IPS-18a (cell line): ENCODE results near the gene RHOF.

ENCODE experiments used
- H3K27ac ChIP-seq: one replicate; pipeline ENCODE4 v1.5.1; 2013; ENCODE audit warnings: low read length
- H3K27me3 ChIP-seq: one replicate; pipeline ENCODE4 v1.6.1; 2013; ENCODE audit warnings: mild to moderate bottlenecking, low read length; ENCODE audit not compliant: control insufficient read depth, insufficient read depth
- H3K36me3 ChIP-seq: one replicate; pipeline ENCODE4 v1.6.1; 2013; ENCODE audit warnings: low read depth, low read length; ENCODE audit not compliant: control insufficient read depth
- H3K4me1 ChIP-seq: one replicate; pipeline ENCODE4 v1.6.1; 2013; ENCODE audit warnings: low read depth, low read length; ENCODE audit not compliant: control insufficient read depth
- H3K4me3 ChIP-seq: one replicate; pipeline ENCODE4 v1.5.1; 2013; ENCODE audit warnings: low read length
- H3K9ac ChIP-seq: one replicate; pipeline ENCODE4 v1.6.1; 2013; ENCODE audit warnings: mild to moderate bottlenecking, low read length, moderate library complexity
- H3K9me3 ChIP-seq: one replicate; pipeline ENCODE4 v1.6.1; 2013; ENCODE audit warnings: low read depth, low read length; ENCODE audit not compliant: control insufficient read depth

RHOF gene

DNA sequence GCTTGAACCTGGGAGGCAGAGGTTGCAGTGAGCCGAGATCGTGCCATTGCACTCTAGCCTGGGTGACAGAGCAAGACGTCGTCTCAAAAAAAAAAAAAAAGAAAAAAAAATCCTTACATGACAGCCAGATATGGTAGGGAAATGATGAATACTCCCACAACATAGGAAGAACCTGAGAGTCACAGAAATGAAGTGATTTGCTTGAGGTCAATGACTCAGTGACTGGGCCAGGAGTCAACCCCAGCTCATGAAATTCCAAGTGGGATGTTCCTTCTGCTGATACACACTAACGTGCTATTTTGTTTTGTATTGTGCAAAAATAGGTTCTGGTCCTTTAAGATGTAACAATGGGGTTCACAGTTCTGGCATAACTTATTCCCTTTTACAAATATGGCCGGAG, 9.0 kb downstream of the RHOF start:
- Histone ChIP-seq H3K9ac (no peak overlapping the region), H3K27ac (no peak overlapping the region), H3K4me1 (peaks cover 6% of the 10 kb centered on the region)

DNA sequence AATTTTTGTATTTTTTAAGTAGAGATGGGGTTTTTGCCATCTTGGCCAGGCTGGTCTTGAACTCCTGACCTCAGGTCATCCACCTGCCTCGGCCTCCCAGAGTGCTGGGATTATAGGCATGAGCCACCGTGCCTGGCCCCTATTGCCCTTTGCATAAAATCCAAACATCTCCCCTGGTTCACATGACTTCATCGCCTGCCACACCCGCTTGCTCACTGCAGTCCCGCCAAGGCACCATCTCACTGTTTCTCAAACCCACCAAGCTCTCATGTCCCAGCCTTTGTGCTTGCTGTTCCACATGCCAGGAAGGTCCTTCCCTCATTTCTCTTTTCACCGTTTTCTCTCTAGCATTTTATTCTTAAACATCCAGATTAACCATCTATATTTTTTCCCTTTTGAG, 9.7 kb downstream of the RHOF start:
- H3K27me3 ChIP-seq: no peaks in the 10 kb centered on the region
- H3K27ac ChIP-seq: no peak overlapping the region
- no peak overlapping the region for H3K4me3 ChIP-seq
- no peaks in the 10 kb centered on the region for H3K36me3 ChIP-seq
- H3K9ac ChIP-seq: no peak overlapping the region
- no peaks in the 10 kb centered on the region for H3K9me3 ChIP-seq
- H3K4me1 ChIP-seq: peaks cover 6% of the 10 kb centered on the region

More for the DNA sequence above, 9.0 kb downstream of the RHOF start:
- Histone ChIP-seq H3K27me3 (no peaks in the 10 kb centered on the region), H3K4me3 (no peak overlapping the region), H3K9me3 (no peaks in the 10 kb centered on the region), H3K36me3 (no peaks in the 10 kb centered on the region)

DNA sequence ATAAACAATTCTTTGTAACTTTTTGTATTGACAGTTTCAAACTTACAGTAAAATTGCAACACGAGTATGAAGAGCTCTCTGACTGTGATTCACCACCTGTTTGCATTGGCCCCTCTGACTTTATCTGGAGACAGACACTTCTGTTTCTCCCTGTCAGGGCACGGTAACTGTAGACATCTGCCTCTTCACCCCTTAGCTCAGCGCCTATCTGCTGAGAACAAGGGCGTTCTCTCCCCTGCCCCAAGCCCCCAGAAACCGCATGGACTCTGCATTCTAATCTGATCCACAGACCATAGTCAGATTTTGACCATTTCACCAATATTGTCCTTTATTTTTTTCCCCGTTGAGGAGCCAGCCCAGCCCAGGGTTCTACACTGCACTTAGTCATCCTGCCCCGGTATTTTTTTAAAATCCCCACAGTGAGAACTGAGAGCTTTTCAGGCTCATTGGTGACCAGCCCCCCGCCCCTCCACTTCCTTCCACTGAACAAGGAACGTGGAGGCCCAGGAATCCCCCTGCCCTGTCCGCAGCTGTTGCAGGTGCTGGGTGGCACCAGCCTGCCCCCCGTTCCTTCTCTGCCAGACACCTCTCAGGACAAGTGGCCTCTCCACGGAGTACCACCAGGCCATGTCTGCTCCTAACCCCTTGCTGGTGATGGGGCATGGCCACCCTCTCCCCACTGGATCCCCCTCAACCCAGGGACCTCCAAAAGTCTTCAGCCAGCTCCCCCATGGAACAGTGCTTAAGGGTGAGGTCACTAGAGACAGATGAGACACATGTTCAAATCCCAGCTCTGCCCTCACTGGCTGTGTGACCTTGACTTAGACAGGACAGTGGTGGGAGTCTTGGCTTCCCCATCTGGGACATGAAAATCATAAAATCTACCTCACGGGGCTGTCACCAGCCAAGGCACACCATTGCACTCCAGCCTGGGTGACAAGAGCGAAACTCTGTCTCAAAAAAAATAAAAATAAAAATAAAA, 11.2 kb downstream of the RHOF start:
- Histone ChIP-seq H3K36me3 (no peaks in the 10 kb centered on the region), H3K27ac (no peak overlapping the region), H3K9me3 (no peaks in the 10 kb centered on the region), H3K4me1 (peaks cover 6% of the 10 kb centered on the region), H3K9ac (no peak overlapping the region), H3K27me3 (no peaks in the 10 kb centered on the region), H3K4me3 (no peak overlapping the region)

GRCh38 chr12:121781484-121781997, 11.9 kb downstream of the RHOF start:
- no peak overlapping the region for H3K4me3 ChIP-seq
- no peaks in the 10 kb centered on the region for H3K9me3 ChIP-seq
- H3K27ac ChIP-seq: no peak overlapping the region
- peaks cover 6% of the 10 kb centered on the region for H3K4me1 ChIP-seq
- H3K9ac ChIP-seq: no peak overlapping the region
- H3K36me3 ChIP-seq: no peaks in the 10 kb centered on the region
- no peaks in the 10 kb centered on the region for H3K27me3 ChIP-seq

DNA sequence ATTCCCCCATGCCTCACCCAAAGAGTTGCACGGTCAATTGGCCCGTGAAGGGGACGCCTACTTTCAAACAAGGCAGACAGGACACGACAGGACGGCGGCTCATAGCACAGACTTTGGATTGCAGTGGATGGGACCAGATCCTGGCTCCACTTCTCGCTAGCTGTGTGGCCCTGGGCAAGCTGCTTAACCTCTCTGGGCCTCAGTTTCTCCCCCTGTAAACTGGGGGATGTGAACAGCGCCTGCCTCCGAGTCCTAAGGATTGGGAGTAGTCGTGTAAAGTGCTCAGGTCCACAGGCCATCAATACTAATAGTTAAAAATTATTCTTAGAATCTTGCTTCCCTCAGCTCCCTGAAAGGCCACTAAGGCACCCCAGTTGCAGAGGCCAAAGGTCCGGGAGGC, 13.1 kb downstream of the RHOF start:
- H3K4me3 ChIP-seq: no peak overlapping the region
- no peak overlapping the region for H3K9ac ChIP-seq
- no peaks in the 10 kb centered on the region for H3K27me3 ChIP-seq
- no peaks in the 10 kb centered on the region for H3K9me3 ChIP-seq
- no peak overlapping the region for H3K27ac ChIP-seq
- H3K4me1 ChIP-seq: peaks cover 6% of the 10 kb centered on the region
- H3K36me3 ChIP-seq: no peaks in the 10 kb centered on the region

GRCh38 chr12:121779422-121779895, 14.0 kb downstream of the RHOF start:
- Histone ChIP-seq H3K4me3 (no peak overlapping the region), H3K9ac (no peak overlapping the region), H3K27me3 (no peaks in the 10 kb centered on the region), H3K9me3 (no peaks in the 10 kb centered on the region), H3K27ac (no peak overlapping the region), H3K4me1 (peaks cover 6% of the 10 kb centered on the region), H3K36me3 (no peaks in the 10 kb centered on the region)

DNA sequence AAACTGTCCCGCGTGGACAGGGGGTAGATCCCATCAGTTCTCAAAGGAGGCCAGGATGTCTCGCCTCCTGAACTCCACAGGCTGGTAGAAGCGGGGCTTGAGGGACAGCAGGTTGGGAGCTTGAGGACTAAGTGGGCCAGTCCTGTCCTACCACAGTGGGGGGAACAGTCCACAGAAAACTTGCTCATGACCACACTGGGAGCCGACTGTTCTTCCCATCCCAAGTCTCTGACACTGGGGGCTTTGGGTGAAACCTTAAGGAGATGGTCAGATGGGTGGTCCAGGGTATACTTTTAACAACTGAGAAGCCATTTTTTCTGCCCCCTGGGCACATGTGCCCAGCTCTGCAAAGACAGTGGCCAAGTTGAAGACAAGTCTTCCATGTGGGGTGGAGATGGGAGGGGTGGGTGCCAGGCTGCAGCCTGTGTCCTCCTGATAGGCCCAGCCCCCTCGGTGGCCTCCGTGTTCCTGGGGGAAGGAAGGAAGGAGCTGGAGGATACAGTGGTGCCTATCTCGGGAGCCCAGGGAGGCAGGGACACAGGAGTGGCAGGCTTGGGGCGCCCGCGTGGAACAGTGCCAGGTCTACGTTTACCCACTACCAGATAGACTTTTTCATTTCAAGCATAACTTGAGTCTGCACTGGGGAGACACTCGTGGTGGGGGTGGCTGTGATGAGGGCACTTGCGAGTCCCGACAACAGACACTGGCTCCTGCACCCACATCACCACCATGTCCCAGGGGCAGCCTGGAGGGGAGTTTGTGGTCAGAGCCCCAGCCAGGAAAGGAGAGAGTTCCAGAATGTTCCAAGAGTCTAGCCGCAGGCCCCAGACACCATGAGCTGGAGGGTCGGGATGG, 14.7 kb downstream of the RHOF start:
- H3K4me3 ChIP-seq: no peak overlapping the region
- H3K9ac ChIP-seq: no peak overlapping the region

DNA sequence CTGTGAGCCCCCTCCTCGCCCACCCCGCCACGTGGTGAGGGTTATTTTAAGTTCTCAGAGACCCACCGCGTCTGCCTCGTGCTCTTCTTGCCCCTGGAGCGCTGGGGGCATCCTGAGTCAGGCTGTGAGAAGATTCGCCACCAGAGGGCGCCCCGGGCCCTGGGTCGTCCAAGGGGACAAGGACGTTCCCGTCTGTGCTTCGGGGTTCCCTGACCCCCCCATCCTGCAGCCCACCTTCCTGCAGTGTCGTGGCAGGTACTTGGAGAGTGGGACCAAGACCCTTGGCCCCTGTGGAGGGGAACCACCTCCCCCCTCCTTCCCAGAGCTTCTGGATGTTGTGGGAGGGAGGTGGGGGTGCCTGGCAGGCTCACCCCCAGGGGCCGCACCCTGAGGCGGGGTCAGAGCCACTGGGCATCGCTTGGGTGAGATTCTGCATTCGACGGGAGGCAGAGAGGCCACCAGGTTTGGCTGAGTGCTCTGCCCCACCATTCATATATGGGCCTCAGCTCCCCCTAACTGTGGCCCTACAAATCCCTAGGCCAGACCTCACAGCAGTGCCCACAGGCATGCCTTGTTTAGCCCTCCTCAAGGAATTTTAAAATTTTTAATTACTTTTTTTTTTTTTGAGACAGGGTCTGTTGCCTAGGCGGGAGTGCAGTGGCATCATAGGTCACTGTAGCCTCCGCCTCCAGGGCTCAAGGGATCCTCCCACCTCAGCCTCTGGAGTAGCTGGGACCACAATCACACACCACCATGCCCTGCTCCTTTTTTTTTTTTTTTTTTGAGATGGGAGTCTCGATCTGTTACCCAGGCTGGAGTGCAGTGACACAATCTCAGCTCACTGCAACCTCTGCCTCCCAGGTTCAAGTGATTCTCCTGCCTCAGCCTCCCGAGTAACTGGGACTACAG, 17.0 kb downstream of the RHOF start:
- Histone ChIP-seq H3K27ac (no peak overlapping the region), H3K9ac (no peak overlapping the region), H3K4me3 (no peak overlapping the region), H3K36me3 (no peaks in the 10 kb centered on the region), H3K9me3 (no peaks in the 10 kb centered on the region), H3K27me3 (no peaks in the 10 kb centered on the region), H3K4me1 (peaks cover 1% of the 10 kb centered on the region)

More for the DNA sequence above, 14.7 kb downstream of the RHOF start:
- H3K4me1 ChIP-seq: peaks cover 6% of the 10 kb centered on the region
- no peaks in the 10 kb centered on the region for H3K36me3 ChIP-seq
- H3K27me3 ChIP-seq: no peaks in the 10 kb centered on the region
- no peaks in the 10 kb centered on the region for H3K9me3 ChIP-seq
- H3K27ac ChIP-seq: no peak overlapping the region

GRCh38 chr12:121775501-121775900, 18.0 kb downstream of the RHOF start:
- H3K9ac ChIP-seq: no peak overlapping the region

GRCh38 chr12:121774968-121775474, 18.5 kb downstream of the RHOF start:
- no peaks in the 10 kb centered on the region for H3K9me3 ChIP-seq
- no peak overlapping the region for H3K27ac ChIP-seq
- no peaks in the 10 kb centered on the region for H3K27me3 ChIP-seq
- H3K36me3 ChIP-seq: no peaks in the 10 kb centered on the region
- H3K9ac ChIP-seq: no peak overlapping the region
- no peaks in the 10 kb centered on the region for H3K4me1 ChIP-seq
- no peak overlapping the region for H3K4me3 ChIP-seq

More at GRCh38 chr12:121775501-121775900, 18.0 kb downstream of the RHOF start:
- H3K27me3 ChIP-seq: no peaks in the 10 kb centered on the region
- H3K4me3 ChIP-seq: no peak overlapping the region
- H3K36me3 ChIP-seq: no peaks in the 10 kb centered on the region
- no peaks in the 10 kb centered on the region for H3K4me1 ChIP-seq
- no peaks in the 10 kb centered on the region for H3K9me3 ChIP-seq
- H3K27ac ChIP-seq: no peak overlapping the region
